DMS79 treated with DMSO at 0.1 percent for 48 hours (cell line): ENCODE results near the gene UNC13B.
"Not testable (repeated sequence)": the region's sequence is repeated elsewhere in the genome, so short reads cannot be mapped to it uniquely, and the experiment has no call there.

ENCODE experiments used
- DNase-seq: peaks from one replicate; lab custom pipeline; 2025; lab: John Stamatoyannopoulos, UW

The UNC13B gene

DNA sequence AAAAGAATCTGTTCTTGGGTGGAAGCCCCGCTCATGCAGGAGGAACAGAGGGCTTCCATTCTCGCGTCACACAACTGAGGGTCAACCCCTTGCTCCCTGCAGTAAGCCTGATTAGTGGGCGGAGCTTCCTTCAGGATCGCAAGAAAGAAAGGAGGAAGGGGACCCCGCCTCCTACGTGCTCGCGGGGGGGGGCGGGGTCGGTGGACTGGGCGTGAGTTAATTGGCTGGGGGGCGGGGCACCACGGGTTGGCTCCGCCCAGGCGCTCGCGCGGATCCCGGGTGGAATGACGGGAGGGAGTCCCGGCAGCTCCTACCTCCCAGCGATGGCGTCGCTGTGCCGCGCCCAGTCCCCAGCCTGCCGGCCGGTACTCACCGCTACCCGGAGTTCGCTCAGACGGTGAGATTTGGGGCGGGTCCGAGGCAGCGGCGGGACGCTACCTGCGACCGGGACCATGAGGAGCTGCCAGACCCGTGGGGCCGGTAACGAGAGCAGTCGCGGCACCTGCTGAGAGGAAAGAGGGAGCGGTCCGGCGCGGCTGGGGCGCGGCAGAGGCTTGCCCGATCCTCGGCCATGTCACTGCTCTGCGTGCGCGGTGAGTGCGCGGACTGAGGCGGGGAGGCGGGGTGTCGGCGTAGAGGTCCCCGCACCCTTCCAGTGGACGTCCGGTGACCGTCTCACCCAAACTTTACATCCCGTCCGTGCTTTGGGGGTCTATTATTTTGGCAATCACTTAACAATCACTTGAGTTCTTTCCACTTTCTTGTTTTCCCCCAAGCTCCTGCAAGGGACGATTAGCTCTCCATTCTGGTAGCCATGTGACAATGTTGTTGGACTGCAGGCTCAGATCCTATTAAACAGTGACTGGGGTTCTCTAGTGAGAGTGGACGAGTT is at the start of gene UNC13B:
Gene UNC13B, plus strand, starts transcription at position 297 of the 892 bp plus-strand sequence. Its CDS starts 275 bp downstream, at position 572.
- peak; percentile 71 for DNase-seq

DNA sequence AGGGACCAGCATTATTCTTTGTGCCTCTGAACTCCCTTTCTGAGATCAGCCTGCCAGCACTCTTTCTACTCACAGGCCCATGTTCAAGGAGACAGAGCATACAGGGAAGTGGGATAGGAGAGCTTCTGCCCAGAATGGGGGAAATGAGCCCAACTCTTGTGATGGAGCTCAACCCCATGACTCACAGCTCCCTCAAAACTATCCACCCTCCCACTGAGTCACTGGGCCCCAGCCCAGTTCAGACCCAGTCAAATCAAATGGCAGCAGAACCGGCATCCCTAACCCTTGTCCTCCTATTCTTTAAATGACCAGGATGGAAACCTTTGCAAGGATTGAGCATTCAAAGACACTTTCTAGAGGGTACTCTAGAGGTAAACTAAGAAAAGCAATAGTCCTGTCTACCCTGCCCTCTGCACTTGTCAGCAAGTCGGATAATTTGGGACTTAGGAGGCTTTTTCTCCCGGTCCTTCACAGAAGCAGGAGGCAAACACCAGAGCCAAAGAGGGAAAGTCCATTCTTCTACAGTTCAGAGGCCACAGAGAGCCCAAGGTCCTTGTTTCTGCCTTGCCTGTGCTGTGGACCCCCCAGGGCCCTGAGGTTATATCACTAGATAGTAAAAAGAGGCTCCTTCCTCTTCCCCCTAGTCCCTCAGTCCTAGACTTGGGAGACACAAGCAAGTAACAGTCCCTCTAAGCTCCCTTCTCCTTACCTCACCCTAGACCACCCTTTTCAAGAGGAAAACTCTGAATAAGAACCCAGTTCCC is 49.4 kb upstream of the UNC13B start:
- DNase-seq: no peak

DNA sequence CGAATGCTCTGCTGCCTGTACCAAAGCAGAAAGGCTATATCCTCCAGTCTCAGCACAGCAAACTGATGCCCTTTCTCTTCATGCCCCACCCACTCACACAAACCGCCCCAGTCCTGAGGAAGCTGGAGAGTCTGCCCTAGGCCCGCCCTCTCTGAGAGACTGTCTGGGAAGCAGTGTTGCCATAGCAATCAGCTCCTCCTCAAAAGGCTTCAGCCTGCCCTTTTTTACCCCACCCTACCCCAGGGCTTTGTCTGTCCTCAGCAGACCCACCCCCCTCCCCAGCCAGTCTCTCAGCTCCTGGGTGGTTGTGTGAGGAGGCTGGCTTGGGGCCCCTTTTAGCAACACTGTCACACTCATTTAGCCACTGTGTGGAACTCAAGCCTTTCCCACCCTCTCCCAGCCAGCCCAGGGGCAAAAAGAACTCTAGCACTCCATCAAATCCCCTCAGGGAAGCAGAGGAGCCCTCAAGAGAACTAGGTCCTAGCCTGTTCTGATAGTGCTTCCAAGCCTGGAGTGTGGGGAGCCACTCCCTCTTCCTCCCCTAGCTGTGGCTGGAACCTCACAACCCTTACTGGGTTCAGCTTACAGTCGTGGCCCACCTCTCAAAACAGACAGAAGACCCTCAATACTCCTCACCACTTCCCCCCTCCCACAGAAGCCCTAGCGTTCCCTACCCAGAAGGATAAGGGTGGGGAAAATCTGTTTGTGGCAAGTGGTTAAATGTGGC is 47.5 kb upstream of the UNC13B start:
- peak; percentile 69 for DNase-seq

- peak; percentile 25 for DNase-seq
Observed at GRCh38 chr9:35114840-35115628, 46.8 kb upstream of the UNC13B start.

- DNase-seq: peak; percentile 96
Observed at GRCh38 chr9:35115680-35116538, 45.9 kb upstream of the UNC13B start, which contains the start of gene ATOSB. TSS of gene ATOSB (minus strand) at chr9:35115862. CDS start at chr9:35108274, 7,588 bp downstream.

DNA sequence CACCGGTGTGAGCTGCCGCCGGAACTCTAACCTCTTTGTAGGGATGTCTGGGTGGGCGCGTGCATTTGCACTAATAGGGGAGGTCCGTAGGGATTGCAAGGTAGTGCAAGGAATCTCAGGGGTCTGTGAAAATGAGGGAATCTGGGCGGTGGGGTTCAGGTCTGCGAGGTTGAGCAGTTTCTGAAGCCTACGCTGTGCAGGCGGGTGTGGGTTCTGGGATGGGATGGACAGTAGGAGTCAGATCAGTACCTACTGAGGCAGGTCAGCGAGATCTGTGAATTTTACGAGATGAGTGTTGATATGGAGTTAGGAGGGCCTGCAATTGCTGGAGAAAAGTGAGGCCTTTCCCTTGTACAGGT is 45.3 kb upstream of the UNC13B start:
- DNase-seq: no peak

DNA sequence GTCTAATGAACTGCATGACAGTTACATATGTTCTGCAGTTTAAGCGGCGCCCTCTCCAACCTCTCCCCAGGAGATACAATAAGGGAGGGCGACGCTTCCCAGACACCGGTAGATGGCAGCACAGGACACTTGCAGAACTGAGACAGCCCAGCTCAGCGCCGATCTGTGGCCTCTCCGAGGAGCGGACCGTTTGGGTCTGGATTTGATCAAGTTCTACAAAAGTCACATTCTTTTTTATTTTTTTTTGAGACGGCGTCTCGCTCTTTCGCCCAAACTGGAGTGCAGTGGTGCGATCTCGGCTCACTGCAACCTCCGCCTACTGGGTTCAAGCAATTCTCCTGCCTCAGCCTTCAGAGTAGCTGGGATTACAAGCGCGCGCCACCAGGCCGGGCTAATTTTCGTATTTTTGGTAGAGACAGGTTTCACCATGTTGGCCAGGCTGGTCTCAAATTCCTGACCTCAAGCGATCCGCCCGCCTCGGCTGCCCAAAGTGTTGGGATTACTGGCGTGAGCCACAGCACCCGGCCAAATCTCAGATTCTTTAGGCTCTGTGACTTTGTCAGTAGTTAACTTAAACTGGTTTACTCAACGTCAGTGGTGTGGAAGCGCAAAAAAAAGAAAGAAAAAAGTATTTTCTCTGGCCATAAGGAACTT is 44.8 kb upstream of the UNC13B start:
- DNase-seq: peak; percentile 86

GRCh38 chr9:35134920-35135319 is 26.9 kb upstream of the UNC13B start:
- DNase-seq: no peak

GRCh38 chr9:35135988-35136387 is 25.8 kb upstream of the UNC13B start:
- DNase-seq: no peak

- no peak for DNase-seq
Observed at GRCh38 chr9:35136866-35137265, 24.9 kb upstream of the UNC13B start.

DNA sequence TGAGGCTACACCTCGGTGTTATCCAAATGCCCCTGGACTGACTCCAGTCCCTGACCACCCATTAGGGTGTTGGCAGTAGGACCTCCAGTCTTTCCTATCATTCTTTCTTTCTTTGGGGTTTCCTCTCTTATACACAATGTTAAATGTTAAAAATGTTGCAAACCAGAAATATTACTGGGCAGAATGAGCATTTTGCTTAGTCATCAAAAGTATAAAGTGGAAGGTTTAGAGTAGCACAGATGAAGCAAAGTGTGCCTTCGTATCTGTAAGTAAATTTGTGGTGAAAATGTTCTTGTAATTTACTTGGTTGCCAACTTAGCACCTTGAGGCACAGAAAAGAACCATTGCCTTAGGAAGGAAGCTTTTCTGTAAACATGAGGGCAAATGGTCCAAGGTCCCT is 21.7 kb upstream of the UNC13B start:
- no peak for DNase-seq

- no peak for DNase-seq
Observed at GRCh38 chr9:35142037-35142436, 19.8 kb upstream of the UNC13B start.

DNA sequence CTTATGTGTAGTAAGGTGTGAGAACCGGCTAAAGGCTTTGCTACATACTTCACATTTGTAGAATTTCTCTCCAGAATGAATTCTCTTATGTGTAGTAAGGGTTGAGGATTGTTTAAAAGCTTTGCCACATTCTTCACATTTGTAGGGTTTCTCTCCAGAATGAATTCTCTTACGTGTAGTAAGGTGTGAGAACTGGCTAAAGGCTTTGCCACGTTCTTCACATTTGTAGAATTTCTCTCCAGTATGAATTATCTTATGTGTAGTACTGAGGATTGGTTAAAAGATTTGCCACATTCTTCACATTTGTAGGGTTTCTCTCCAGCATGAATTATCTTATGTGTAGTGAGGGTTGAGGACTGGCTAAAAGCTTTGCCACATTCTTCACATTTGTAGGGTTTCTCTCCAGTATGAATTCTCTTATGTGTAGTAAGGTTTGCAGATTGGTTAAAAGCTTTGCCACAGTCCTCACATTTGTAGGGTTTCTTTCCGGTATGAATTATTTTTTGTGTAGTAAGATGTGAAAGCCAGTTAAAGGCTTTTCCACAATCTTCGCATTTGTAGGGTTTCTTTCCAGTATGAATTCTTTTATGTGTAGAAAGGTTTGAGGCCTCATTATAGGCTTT is 13.8 kb upstream of the UNC13B start:
- not testable (repeated sequence) for DNase-seq

GRCh38 chr9:35152926-35153325 is 8.9 kb upstream of the UNC13B start:
- DNase-seq: no peak

DNA sequence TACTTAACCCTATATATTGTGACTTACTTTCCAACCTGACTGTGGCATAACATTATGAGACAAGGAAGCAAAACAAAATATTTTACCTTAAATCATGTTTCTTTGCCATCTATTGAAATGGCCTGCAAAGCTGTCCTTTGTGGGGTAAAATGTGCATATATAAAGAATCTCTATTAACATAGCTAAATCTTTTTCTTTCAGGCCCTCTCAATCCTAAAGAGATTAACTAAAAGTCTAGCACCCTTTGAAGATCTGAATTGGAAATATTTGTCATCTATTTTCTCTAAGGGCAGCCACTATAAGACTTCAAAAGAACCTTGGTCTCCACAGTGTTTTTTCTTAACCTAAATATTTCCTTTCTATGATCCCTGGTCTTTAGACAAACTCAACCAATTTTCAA is 5.0 kb upstream of the UNC13B start:
- DNase-seq: no peak

GRCh38 chr9:35157836-35158235 is 4.0 kb upstream of the UNC13B start:
- DNase-seq: not testable (repeated sequence)

GRCh38 chr9:35158501-35159280 is 3.1 kb upstream of the UNC13B start:
- DNase-seq: no peak

- DNase-seq: peak; percentile 52
Observed at GRCh38 chr9:35162605-35163315, 951 bp downstream of the UNC13B start.
